ENCODE results near the gene PPM1J.
"Not testable (repeated sequence)": the region's sequence is repeated elsewhere in the genome, so short reads cannot be mapped to it uniquely, and the experiment has no call there.

Gene PPM1J

GRCh38 chr1:112715264-112716053, at the start of gene PPM1J:
TSS of gene PPM1J (minus strand) at chr1:112715332. CDS start at chr1:112715301, 31 bp downstream.
- peak; percentile 95 for DNase-seq (ENCODE audit: low spot score)

- DNase-seq (ENCODE audit: low spot score), result no peak
Observed at GRCh38 chr1:112762541-112763500, 47.7 kb upstream of the PPM1J start.

GRCh38 chr1:112761714-112762480, 46.8 kb upstream of the PPM1J start:
- no peak for DNase-seq (ENCODE audit: low spot score)

GRCh38 chr1:112759228-112759627, 44.1 kb upstream of the PPM1J start:
- DNase-seq (ENCODE audit: low spot score), result no peak

GRCh38 chr1:112754116-112754628, 39.0 kb upstream of the PPM1J start:
- DNase-seq (ENCODE audit: low spot score), result no peak

GRCh38 chr1:112748396-112748795, 33.3 kb upstream of the PPM1J start:
- no peak for DNase-seq (ENCODE audit: low spot score)

- DNase-seq (ENCODE audit: low spot score), result no peak
Observed at GRCh38 chr1:112744009-112744578, 29.0 kb upstream of the PPM1J start.

- no peak for DNase-seq (ENCODE audit: low spot score)
Observed at GRCh38 chr1:112743174-112744008, 28.3 kb upstream of the PPM1J start.

- no peak for DNase-seq (ENCODE audit: low spot score)
Observed at GRCh38 chr1:112737573-112737972, 22.4 kb upstream of the PPM1J start.

- no peak for DNase-seq (ENCODE audit: low spot score)
Observed at GRCh38 chr1:112735752-112736151, 20.6 kb upstream of the PPM1J start.

GRCh38 chr1:112731451-112731850, 16.3 kb upstream of the PPM1J start:
- no peak for DNase-seq (ENCODE audit: low spot score)

- DNase-seq (ENCODE audit: low spot score), result no peak
Observed at GRCh38 chr1:112729909-112730308, 14.8 kb upstream of the PPM1J start.

GRCh38 chr1:112729011-112729410, 13.9 kb upstream of the PPM1J start:
- DNase-seq (ENCODE audit: low spot score), result not testable (repeated sequence)

- DNase-seq (ENCODE audit: low spot score), result not testable (repeated sequence)
Observed at GRCh38 chr1:112728306-112728971, 13.3 kb upstream of the PPM1J start.

- DNase-seq (ENCODE audit: low spot score), result no peak
Observed at GRCh38 chr1:112727716-112728115, 12.6 kb upstream of the PPM1J start.

- not testable (repeated sequence) for DNase-seq (ENCODE audit: low spot score)
Observed at GRCh38 chr1:112724240-112724639, 9.1 kb upstream of the PPM1J start.

- DNase-seq (ENCODE audit: low spot score), result no peak
Observed at GRCh38 chr1:112723511-112723839, 8.3 kb upstream of the PPM1J start.

GRCh38 chr1:112722601-112723510, 7.7 kb upstream of the PPM1J start:
- DNase-seq (ENCODE audit: low spot score), result no peak

GRCh38 chr1:112721966-112722524, 6.9 kb upstream of the PPM1J start:
- DNase-seq (ENCODE audit: low spot score), result no peak

Measured in HuH-7 (cell line).